Activated T-helper 2 cell treated with anti-CD3 and anti-CD28 coated beads, Interferon-gamma antibody, Interleukin-2, Interleukin-4, amounts not matched to agents 10 μg/mL and 5 μg/mL and 100 μg/mL, durations not matched to agents 14 hours and 24 hours and 36 hours (primary cell): ENCODE results near the gene COL9A2. TPM values are rescaled to one million over a fixed set of nuclear protein-coding genes. Genes with fewer than 3 reads are reported as not detected.
"Not testable (repeated sequence)": the region's sequence is repeated elsewhere in the genome, so short reads cannot be mapped to it uniquely, and the experiment has no call there.

ENCODE experiments used
- DNase-seq: peaks from one replicate; pipeline ENCODE4 v3.0.0; 2021; ENCODE audit warnings: low spot score
- H3K27ac Mint-ChIP-seq: one replicate; pipeline ENCODE4 v1.8.0; 2021; ENCODE audit warnings: mixed read lengths
- H3K27me3 Mint-ChIP-seq: one replicate; pipeline ENCODE4 v1.8.0; 2021; ENCODE audit warnings: low read depth, mixed read lengths
- H3K36me3 Mint-ChIP-seq: one replicate; pipeline ENCODE4 v1.8.0; 2021; ENCODE audit warnings: low read depth, mixed read lengths
- H3K4me1 Mint-ChIP-seq: one replicate; pipeline ENCODE4 v1.8.0; 2021; ENCODE audit warnings: low read depth, mixed read lengths
- H3K4me3 Mint-ChIP-seq: one replicate; pipeline ENCODE4 v1.8.0; 2021; ENCODE audit warnings: low read depth, mild to moderate bottlenecking, moderate library complexity, mixed read lengths
- H3K9me3 Mint-ChIP-seq: one replicate; pipeline ENCODE4 v1.8.0; 2021; ENCODE audit warnings: mixed read lengths
- intact Hi-C: fragments of 100-400 bp; cut with micrococcal nuclease; formaldehyde crosslinking; loops from one replicate; pipeline ENCODE4 v1.15.1; 2023
- total RNA-seq: library from RNA; stranded (reverse); gene quantifications from 2 replicates; pipeline ENCODE4 v1.2.3, GENCODE V29; 2022

The COL9A2 gene
- total RNA-seq, 1 donor from 2014 or later: 18.7 TPM

- H3K27ac Mint-ChIP-seq: peak overlapping the region; percentile 89
- intact Hi-C loops: loop anchor here (5.0 kb wide), 2 partner anchors 45 to 110 kb away; partner anchors contain the start of gene ZFP69B
- H3K4me1 Mint-ChIP-seq: peaks cover 46% of the 10 kb centered on the region
- peaks cover 11% of the 10 kb centered on the region for H3K36me3 Mint-ChIP-seq
- peaks cover 12% of the 10 kb centered on the region for H3K9me3 Mint-ChIP-seq
- DNase-seq, H3K27me3 Mint-ChIP-seq, H3K4me3 Mint-ChIP-seq: not testable (repeated sequence)
Measured at GRCh38 chr1:40342381-40342717, 25.3 kb upstream of the COL9A2 start.

GRCh38 chr1:40341491-40342380 lies 24.6 kb upstream of the COL9A2 start:
- no peaks in the 10 kb centered on the region for H3K27me3 Mint-ChIP-seq
- peaks cover 11% of the 10 kb centered on the region for H3K36me3 Mint-ChIP-seq
- H3K27ac Mint-ChIP-seq: peak overlapping the region; percentile 89
- H3K9me3 Mint-ChIP-seq: peaks cover 12% of the 10 kb centered on the region
- H3K4me1 Mint-ChIP-seq: peaks cover 46% of the 10 kb centered on the region
- intact Hi-C loops: loop anchor here (1.0 to 5.0 kb wide), 3 partner anchors 46 to 111 kb away; partner anchors contain the start of gene ZFP69B
- H3K4me3 Mint-ChIP-seq: peak overlapping the region; percentile 6
- DNase-seq: no peak

GRCh38 chr1:40339420-40340323 lies 22.6 kb upstream of the COL9A2 start:
- peaks cover 43% of the 10 kb centered on the region for H3K4me1 Mint-ChIP-seq
- peaks cover 11% of the 10 kb centered on the region for H3K36me3 Mint-ChIP-seq
- H3K27ac Mint-ChIP-seq: peak overlapping the region; percentile 8
- DNase-seq: no peak
- H3K27me3 Mint-ChIP-seq: no peaks in the 10 kb centered on the region
- peaks cover 12% of the 10 kb centered on the region for H3K9me3 Mint-ChIP-seq
- intact Hi-C loops: loop anchor here (5.0 kb wide), 4 partner anchors 48 to 257 kb away; partner anchors contain the start of genes PPT1 and ZFP69B
- H3K4me3 Mint-ChIP-seq: no peak overlapping the region

- no peak overlapping the region for H3K4me3 Mint-ChIP-seq
- peaks cover 11% of the 10 kb centered on the region for H3K36me3 Mint-ChIP-seq
- H3K27me3 Mint-ChIP-seq: no peaks in the 10 kb centered on the region
- peaks cover 37% of the 10 kb centered on the region for H3K4me1 Mint-ChIP-seq
- intact Hi-C loops: loop anchor here (1.0 to 5.0 kb wide), 4 partner anchors 186 to 257 kb away; partner anchors contain the start of gene PPT1
- peak; percentile 82 for DNase-seq
- H3K9me3 Mint-ChIP-seq: peaks cover 12% of the 10 kb centered on the region
- no peak overlapping the region for H3K27ac Mint-ChIP-seq
Measured at GRCh38 chr1:40338745-40339419, 21.8 kb upstream of the COL9A2 start.

- peaks cover 12% of the 10 kb centered on the region for H3K9me3 Mint-ChIP-seq
- no peaks in the 10 kb centered on the region for H3K27me3 Mint-ChIP-seq
- no peak overlapping the region for H3K27ac Mint-ChIP-seq
- H3K4me1 Mint-ChIP-seq: peaks cover 32% of the 10 kb centered on the region
- intact Hi-C loops: loop anchor here (5.0 kb wide), 2 partner anchors 240 to 255 kb away; partner anchors contain the start of gene PPT1
- peaks cover 7% of the 10 kb centered on the region for H3K36me3 Mint-ChIP-seq
- no peak overlapping the region for H3K4me3 Mint-ChIP-seq
- no peak for DNase-seq
Measured at GRCh38 chr1:40337443-40337842, 20.4 kb upstream of the COL9A2 start.

- Mint-ChIP-seq H3K27me3 (peaks cover 7% of the 10 kb centered on the region), H3K9me3 (no peaks in the 10 kb centered on the region), H3K27ac (no peak overlapping the region), H3K4me3 (no peak overlapping the region), H3K4me1 (no peaks in the 10 kb centered on the region), H3K36me3 (no peaks in the 10 kb centered on the region)
- no peak for DNase-seq
- intact Hi-C loops: no loop called here
Measured at GRCh38 chr1:40332695-40333094, 15.6 kb upstream of the COL9A2 start.

- DNase-seq, H3K9me3 Mint-ChIP-seq, H3K4me1 Mint-ChIP-seq, intact Hi-C loops, H3K27ac Mint-ChIP-seq, H3K4me3 Mint-ChIP-seq, H3K36me3 Mint-ChIP-seq, H3K27me3 Mint-ChIP-seq: not testable (repeated sequence)
Measured at GRCh38 chr1:40331403-40331802, 14.3 kb upstream of the COL9A2 start.

- Mint-ChIP-seq H3K4me1 (peaks cover 34% of the 10 kb centered on the region), H3K36me3 (no peaks in the 10 kb centered on the region), H3K4me3 (no peak overlapping the region), H3K27ac (no peak overlapping the region), H3K9me3 (no peaks in the 10 kb centered on the region), H3K27me3 (peaks cover 18% of the 10 kb centered on the region)
- DNase-seq: no peak
- intact Hi-C loops: loop anchor here (5.0 kb wide), 4 partner anchors 62 to 157 kb away; partner anchors contain the start of genes RLF and ZMPSTE24
Measured at GRCh38 chr1:40318970-40319621, 2.0 kb upstream of the COL9A2 start.

- intact Hi-C loops: loop anchor here (5.0 kb wide), 4 partner anchors 61 to 156 kb away; partner anchors contain the start of genes RLF and ZMPSTE24
- Mint-ChIP-seq H3K9me3 (no peaks in the 10 kb centered on the region), H3K36me3 (no peaks in the 10 kb centered on the region), H3K4me3 (no peak overlapping the region), H3K27me3 (peaks cover 16% of the 10 kb centered on the region), H3K27ac (no peak overlapping the region), H3K4me1 (peaks cover 38% of the 10 kb centered on the region)
- DNase-seq: no peak
Measured at GRCh38 chr1:40318476-40318875, 1.4 kb upstream of the COL9A2 start.

GRCh38 chr1:40317394-40318074 lies 448 bp upstream of the COL9A2 start:
- peak overlapping the region; percentile 69 for H3K4me3 Mint-ChIP-seq
- H3K9me3 Mint-ChIP-seq: no peaks in the 10 kb centered on the region
- intact Hi-C loops: loop anchor here (2.0 to 5.0 kb wide), 5 partner anchors 60 to 155 kb away; partner anchors contain the start of genes RLF and ZMPSTE24
- H3K36me3 Mint-ChIP-seq: no peaks in the 10 kb centered on the region
- DNase-seq: no peak
- H3K4me1 Mint-ChIP-seq: peaks cover 45% of the 10 kb centered on the region
- no peak overlapping the region for H3K27ac Mint-ChIP-seq
- H3K27me3 Mint-ChIP-seq: peaks cover 16% of the 10 kb centered on the region
